Measurements from ENCODE around the gene HORMAD2. TPM values are rescaled to one million over a fixed set of nuclear protein-coding genes. Genes with fewer than 3 reads are reported as not detected.

Gene HORMAD2
- total and polyA plus RNA-seq, 4 donors: 0.02 to 0.46 TPM; not detected in 2

- H3K27me3 ChIP-seq (ENCODE audit: control insufficient read depth in 3 of 3, insufficient read depth in 3 of 3, low read length in 2 of 3): no peaks in the 10 kb centered on the region
- DNase-seq (no peak), ATAC-seq (ENCODE audit: insufficient read depth, low FRiP score) (no peak)
- TF ChIP-seq CTCF (IDR thresholded peaks at IDR 0.05; ENCODE audit: control extremely low read depth, extremely low read depth): no peak
- WGBS, 2 donors: 80 to 82% methylated on average over 1 of the region's 1 CpG
- H3K9me3 ChIP-seq (ENCODE audit: control insufficient read depth in 4 of 4, insufficient read depth in 3 of 4, low read length in 3 of 4): no peaks in the 10 kb centered on the region
- no peak overlapping the region for H3K9ac ChIP-seq (ENCODE audit: insufficient read depth in 1 of 2, low read length in 2 of 2)
- H3K36me3 ChIP-seq (ENCODE audit: control insufficient read depth in 4 of 4, insufficient read depth in 4 of 4, low read length in 4 of 4): no peaks in the 10 kb centered on the region
- H3K4me3 ChIP-seq: no peak overlapping the region
- peaks cover 0 to 37% (median 4%) of the 10 kb centered on the region in 5 donors for H3K4me1 ChIP-seq (ENCODE audit: control insufficient read depth in 5 of 5, insufficient read depth in 5 of 5, low read length in 5 of 5)
- H3K27ac ChIP-seq (ENCODE audit: low read depth in 1 of 2, low read length in 1 of 2): no peak overlapping the region
Observed at GRCh38 chr22:30116362-30117117, 36.3 kb downstream of the HORMAD2 start.

GRCh38 chr22:30117256-30117655 lies 37.0 kb downstream of the HORMAD2 start:
- WGBS, 2 donors: 96 to 98% methylated on average over 3 of the region's 3 CpGs

GRCh38 chr22:30118291-30118690 lies 38.0 kb downstream of the HORMAD2 start:
- WGBS, 2 donors: 88 to 97% methylated on average over 2 of the region's 2 CpGs
- DNase-seq: peak in 2 of 3 donors; percentile 67 to 69
- H3K4me1 ChIP-seq (ENCODE audit: control insufficient read depth in 5 of 5, insufficient read depth in 5 of 5, low read length in 5 of 5): peaks cover 0 to 39% (median 4%) of the 10 kb centered on the region in 5 donors
- no peaks in the 10 kb centered on the region for H3K9me3 ChIP-seq (ENCODE audit: control insufficient read depth in 4 of 4, insufficient read depth in 3 of 4, low read length in 3 of 4)
- TF ChIP-seq CTCF (IDR thresholded peaks at IDR 0.05; ENCODE audit: control extremely low read depth, extremely low read depth): no peak
- no peak for ATAC-seq (ENCODE audit: insufficient read depth, low FRiP score)
- no peaks in the 10 kb centered on the region for H3K36me3 ChIP-seq (ENCODE audit: control insufficient read depth in 4 of 4, insufficient read depth in 4 of 4, low read length in 4 of 4)
- H3K27me3 ChIP-seq (ENCODE audit: control insufficient read depth in 3 of 3, insufficient read depth in 3 of 3, low read length in 2 of 3): no peaks in the 10 kb centered on the region
- no peak overlapping the region for H3K4me3 ChIP-seq
- H3K9ac ChIP-seq (ENCODE audit: insufficient read depth in 1 of 2, low read length in 2 of 2): no peak overlapping the region
- no peak overlapping the region for H3K27ac ChIP-seq (ENCODE audit: low read depth in 1 of 2, low read length in 1 of 2)

More at GRCh38 chr22:30117256-30117655, 37.0 kb downstream of the HORMAD2 start:
- no peak for ATAC-seq (ENCODE audit: insufficient read depth, low FRiP score)
- no peak overlapping the region for H3K27ac ChIP-seq (ENCODE audit: low read depth in 1 of 2, low read length in 1 of 2)
- no peak overlapping the region for H3K9ac ChIP-seq (ENCODE audit: insufficient read depth in 1 of 2, low read length in 2 of 2)
- TF ChIP-seq CTCF (IDR thresholded peaks at IDR 0.05; ENCODE audit: control extremely low read depth, extremely low read depth): no peak
- H3K36me3 ChIP-seq (ENCODE audit: control insufficient read depth in 4 of 4, insufficient read depth in 4 of 4, low read length in 4 of 4): no peaks in the 10 kb centered on the region
- DNase-seq: no peak
- no peaks in the 10 kb centered on the region for H3K9me3 ChIP-seq (ENCODE audit: control insufficient read depth in 4 of 4, insufficient read depth in 3 of 4, low read length in 3 of 4)
- peaks cover 0 to 39% (median 4%) of the 10 kb centered on the region in 5 donors for H3K4me1 ChIP-seq (ENCODE audit: control insufficient read depth in 5 of 5, insufficient read depth in 5 of 5, low read length in 5 of 5)
- no peak overlapping the region for H3K4me3 ChIP-seq
- H3K27me3 ChIP-seq (ENCODE audit: control insufficient read depth in 3 of 3, insufficient read depth in 3 of 3, low read length in 2 of 3): no peaks in the 10 kb centered on the region
